HEK293 (cell line): Measurements from ENCODE around the gene ITGA7.
A peak's percentile ranks its signal among the peaks of the same experiment; 100 is the strongest.

Experiments used
- CTCF ChIA-PET: fragments of 350-600 bp; formaldehyde crosslinking; extraction: SDS; loops from one replicate; lab custom pipeline; 2021; ENCODE audit warnings: antibody characterized with exemption; lab: Yijun Ruan, JAX
- POLR2A ChIA-PET: fragments of 300-600 bp; formaldehyde crosslinking; extraction: SDS; loops from one replicate; lab custom pipeline; 2020; ENCODE audit warnings: antibody characterized with exemption, inconsistent platforms; lab: Yijun Ruan, JAX
- H3K27ac ChIP-seq: fragments of 200-500 bp; sonication (Bioruptor generic); 2 replicates; pipeline ENCODE4 v1.5.1; 2014; ENCODE audit warnings: low read depth, low read length, control low read depth, inconsistent platforms; ENCODE audit errors: extremely low read depth
- H3K36me3 ChIP-seq, 2 experiments: fragments of 200-500 bp in 1 of 2; sonication (Bioruptor generic) in 1 of 2; 1 replicate in 1 of 2; 2 replicates in 1 of 2; pipeline ENCODE4 v1.5.1; 2014 to 2017; ENCODE audit warnings: inconsistent platforms in 2 of 2, low read length in 2 of 2; ENCODE audit not compliant: control insufficient read depth in 2 of 2, insufficient read depth in 1 of 2
- H3K4me1 ChIP-seq: fragments of 200-500 bp; sonication (Bioruptor generic); 2 replicates; pipeline ENCODE4 v1.5.1; 2014; ENCODE audit warnings: mild to moderate bottlenecking, low read length, inconsistent platforms; ENCODE audit not compliant: control insufficient read depth, insufficient read depth
- H3K4me3 ChIP-seq: 2 replicates; pipeline ENCODE4 v1.5.1; 2011; ENCODE audit warnings: low read depth, mild to moderate bottlenecking, control low read depth, low read length, moderate library complexity
- H3K9me3 ChIP-seq: fragments of 200-500 bp; sonication (Bioruptor generic); 2 replicates; pipeline ENCODE4 v1.5.1; 2014; ENCODE audit warnings: low read depth, low read length, inconsistent platforms; ENCODE audit not compliant: control insufficient read depth, insufficient read depth
- EGR2 ChIP-seq: fragments of 450-650 bp; formaldehyde crosslinking; IDR thresholded peaks from 2 replicates; pipeline ENCODE4 v1.5.1; 2016; ENCODE audit warnings: low read depth, missing biosample characterization, missing genetic modification characterization
- KLF1 ChIP-seq: fragments of 450-650 bp; formaldehyde crosslinking; IDR thresholded peaks from 2 replicates; pipeline ENCODE4 v1.5.1; 2016; ENCODE audit warnings: missing biosample characterization, missing genetic modification characterization
- MYNN ChIP-seq: fragments of 450-650 bp; formaldehyde crosslinking; IDR thresholded peaks from 2 replicates; pipeline ENCODE4 v1.5.1; 2016; ENCODE audit warnings: missing biosample characterization, missing genetic modification characterization, borderline replicate concordance
- TRIM28 ChIP-seq: IDR thresholded peaks from 2 replicates; pipeline ENCODE4 v1.6.1; 2011; ENCODE audit warnings: low read length, control low read depth, borderline replicate concordance
- YY1 ChIP-seq: fragments of 450-650 bp; formaldehyde crosslinking; IDR thresholded peaks from 2 replicates; pipeline ENCODE4 v1.5.1; 2018; ENCODE audit warnings: missing biosample characterization, missing genetic modification characterization
- ZFHX2 ChIP-seq: fragments of 450-650 bp; formaldehyde crosslinking; conservative IDR thresholded peaks from 2 replicates; pipeline ENCODE4 v1.5.1; 2016; ENCODE audit warnings: missing biosample characterization, missing genetic modification characterization
- ZNF112 ChIP-seq: fragments of 450-650 bp; formaldehyde crosslinking; IDR thresholded peaks from 2 replicates; pipeline ENCODE4 v1.5.0; 2017; ENCODE audit warnings: missing biosample characterization, missing genetic modification characterization
- ZNF155 ChIP-seq: fragments of 450-650 bp; formaldehyde crosslinking; IDR thresholded peaks from 2 replicates; pipeline ENCODE4 v1.5.1; 2016; ENCODE audit warnings: missing biosample characterization, missing genetic modification characterization
- ZNF157 ChIP-seq: fragments of 450-650 bp; formaldehyde crosslinking; IDR thresholded peaks from 2 replicates; pipeline ENCODE4 v1.5.1; 2016; ENCODE audit warnings: missing biosample characterization, missing genetic modification characterization
- ZNF18 ChIP-seq: fragments of 450-650 bp; formaldehyde crosslinking; IDR thresholded peaks from 2 replicates; pipeline ENCODE4 v1.5.1; 2016; ENCODE audit warnings: missing biosample characterization, missing genetic modification characterization
- ZNF19 ChIP-seq: fragments of 450-650 bp; formaldehyde crosslinking; IDR thresholded peaks from 2 replicates; pipeline ENCODE4; 2016; ENCODE audit warnings: missing biosample characterization, missing genetic modification characterization, low read depth
- ZNF280D ChIP-seq: fragments of 450-650 bp; formaldehyde crosslinking; IDR thresholded peaks from 2 replicates; pipeline ENCODE4 v1.5.1; 2016; ENCODE audit warnings: missing biosample characterization, missing genetic modification characterization
- ZNF292 ChIP-seq: fragments of 450-650 bp; formaldehyde crosslinking; IDR thresholded peaks from 2 replicates; pipeline ENCODE4 v1.5.1; 2016; ENCODE audit warnings: low read depth, missing biosample characterization, missing genetic modification characterization, borderline replicate concordance
- ZNF311 ChIP-seq: fragments of 450-650 bp; formaldehyde crosslinking; IDR thresholded peaks from 2 replicates; pipeline ENCODE4 v1.5.1; 2017; ENCODE audit warnings: missing biosample characterization, missing genetic modification characterization, borderline replicate concordance
- ZNF366 ChIP-seq: fragments of 450-650 bp; formaldehyde crosslinking; conservative IDR thresholded peaks from 2 replicates; pipeline ENCODE4 v1.5.1; 2016; ENCODE audit warnings: missing biosample characterization, missing genetic modification characterization
- ZNF518A ChIP-seq: fragments of 450-650 bp; formaldehyde crosslinking; conservative IDR thresholded peaks from 2 replicates; pipeline ENCODE4 v1.5.1; 2016; ENCODE audit warnings: low read depth, missing biosample characterization, missing genetic modification characterization
- ZNF521 ChIP-seq: fragments of 450-650 bp; formaldehyde crosslinking; IDR thresholded peaks from 2 replicates; pipeline ENCODE4 v1.5.1; 2017; ENCODE audit warnings: missing biosample characterization, mild to moderate bottlenecking, missing genetic modification characterization
- ZNF555 ChIP-seq: fragments of 450-650 bp; formaldehyde crosslinking; conservative IDR thresholded peaks from 2 replicates; pipeline ENCODE4 v1.5.1; 2017; ENCODE audit warnings: missing biosample characterization, mild to moderate bottlenecking, missing genetic modification characterization, inconsistent platforms
- ZNF654 ChIP-seq: fragments of 450-650 bp; formaldehyde crosslinking; IDR thresholded peaks from 2 replicates; pipeline ENCODE4 v1.5.1; 2016; ENCODE audit warnings: low read depth, missing biosample characterization, missing genetic modification characterization
- ZNF776 ChIP-seq: fragments of 450-650 bp; formaldehyde crosslinking; IDR thresholded peaks from 2 replicates; pipeline ENCODE4 v1.5.0; 2017; ENCODE audit warnings: missing biosample characterization, missing genetic modification characterization, borderline replicate concordance
- ZSCAN18 ChIP-seq: fragments of 450-650 bp; formaldehyde crosslinking; IDR thresholded peaks from 2 replicates; pipeline ENCODE4 v1.5.1; 2016; ENCODE audit warnings: missing biosample characterization, missing genetic modification characterization
- ZXDB ChIP-seq: fragments of 450-650 bp; formaldehyde crosslinking; IDR thresholded peaks from 2 replicates; pipeline ENCODE4 v1.5.1; 2016; ENCODE audit warnings: missing biosample characterization, missing genetic modification characterization

Gene ITGA7

GRCh38 chr12:55653031-55653430, 54.7 kb downstream of the ITGA7 start:
- H3K36me3 ChIP-seq, result no peaks in the 10 kb centered on the region
- ChIA-PET POLR2A (no interaction called here), CTCF (interaction anchor here (6.4 kb wide), 1 partner anchor 7 kb away, joined by 115 read pairs; no protein-coding TSS in a partner anchor)
- no peak overlapping the region for H3K4me3 ChIP-seq
- TF ChIP-seq ZNF311 (tag by site-specific recombination) (no peak), ZNF776 (tag by site-specific recombination) (no peak), EGR2 (peak; percentile 66), ZSCAN18 (tag by site-specific recombination) (no peak), KLF1 (tag by site-specific recombination) (peak; percentile 86), MYNN (no peak), ZFHX2 (peak; percentile 62), ZNF521 (no peak)
- no peaks in the 10 kb centered on the region for H3K9me3 ChIP-seq
- no peak overlapping the region for H3K27ac ChIP-seq
- no peaks in the 10 kb centered on the region for H3K4me1 ChIP-seq

GRCh38 chr12:55652352-55652751, 55.4 kb downstream of the ITGA7 start:
- ChIA-PET POLR2A (no interaction called here), CTCF (no interaction called here)
- Histone ChIP-seq H3K4me3 (no peak overlapping the region), H3K9me3 (no peaks in the 10 kb centered on the region), H3K27ac (no peak overlapping the region), H3K36me3 (no peaks in the 10 kb centered on the region), H3K4me1 (no peaks in the 10 kb centered on the region)
- TF ChIP-seq ZNF280D (no peak), ZNF518A (no peak), ZNF366 (tag by site-specific recombination) (no peak), ZNF521 (no peak), ZNF654 (tag by site-specific recombination) (no peak), YY1 (tag by site-specific recombination) (no peak), ZNF112 (tag by site-specific recombination) (no peak), ZXDB (tag by site-specific recombination) (no peak), ZNF292 (no peak), ZNF157 (no peak), ZNF155 (no peak), TRIM28 (no peak), ZNF311 (tag by site-specific recombination) (no peak), ZNF18 (no peak), ZNF555 (tag by site-specific recombination) (no peak), ZNF19 (tag by site-specific recombination) (no peak)
